Liver (tissue), 9 donors: Measurements from ENCODE around the gene RBM47. TPM values are rescaled to one million over a fixed set of nuclear protein-coding genes. Genes with fewer than 3 reads are reported as not detected.
A peak's percentile ranks its signal among the peaks of the same experiment; 100 is the strongest.
"Not testable (repeated sequence)": the region's sequence is repeated elsewhere in the genome, so short reads cannot be mapped to it uniquely, and the experiment has no call there.

Source experiments
- DNase-seq: peaks from one replicate; pipeline ENCODE4 v3.0.0-alpha.2; 2017; ENCODE audit warnings: low spot score
- H3K27ac ChIP-seq, 2 donors: one replicate each; pipeline ENCODE4 v1.7.0; 2013; ENCODE audit warnings: inconsistent platforms in 2 of 2, low read length in 2 of 2, control low read depth in 1 of 2, low read depth in 1 of 2, mild to moderate bottlenecking in 1 of 2
- H3K27me3 ChIP-seq, 4 donors: one replicate each; pipeline versions ENCODE4 v1.6.1 to v1.7.0; 2013; ENCODE audit warnings: low read length in 3 of 4, inconsistent platforms in 1 of 4, mild to moderate bottlenecking in 1 of 4, moderate library complexity in 1 of 4; ENCODE audit not compliant: control insufficient read depth in 4 of 4, insufficient read depth in 4 of 4
- H3K36me3 ChIP-seq, 4 donors: one replicate each; pipeline versions ENCODE4 v1.6.1 to v1.7.0; 2013; ENCODE audit warnings: low read length in 3 of 4, mild to moderate bottlenecking in 3 of 4, low read depth in 1 of 4, moderate library complexity in 1 of 4; ENCODE audit not compliant: control insufficient read depth in 4 of 4, insufficient read depth in 3 of 4
- H3K4me1 ChIP-seq, 4 donors: one replicate each; pipeline versions ENCODE4 v1.6.1 to v1.7.0; 2013; ENCODE audit warnings: low read length in 3 of 4, mild to moderate bottlenecking in 3 of 4, moderate library complexity in 1 of 4; ENCODE audit not compliant: control insufficient read depth in 4 of 4, insufficient read depth in 4 of 4
- H3K4me3 ChIP-seq, 3 donors: one replicate each; pipeline versions ENCODE4 v1.6.1 to v1.7.0; 2013; ENCODE audit warnings: low read length in 3 of 3, control low read depth in 1 of 3, low read depth in 1 of 3, mild to moderate bottlenecking in 1 of 3
- H3K9ac ChIP-seq, 2 donors: one replicate each; pipeline ENCODE4 v1.7.0; 2013; ENCODE audit warnings: low read length in 2 of 2, mild to moderate bottlenecking in 2 of 2, moderate library complexity in 2 of 2, control low read depth in 1 of 2, low read depth in 1 of 2
- H3K9me3 ChIP-seq, 4 donors: one replicate each; pipeline versions ENCODE4 v1.6.1 to v1.7.0; 2013; ENCODE audit warnings: low read length in 3 of 4; ENCODE audit not compliant: control insufficient read depth in 4 of 4
- EGR1 ChIP-seq, 2 donors: IDR thresholded peaks; 2 replicates each; pipeline ENCODE4 v1.6.1; 2016 to 2018; ENCODE audit warnings: antibody characterized with exemption in 2 of 2, low read depth in 2 of 2
- FOXA1 ChIP-seq: IDR thresholded peaks from 2 replicates; pipeline ENCODE4 v1.6.1; 2016; ENCODE audit warnings: antibody characterized with exemption
- FOXA2 ChIP-seq: IDR thresholded peaks from 2 replicates; pipeline ENCODE4 v1.6.1; 2016; ENCODE audit warnings: antibody characterized with exemption
- HNF4A ChIP-seq, 2 donors: conservative IDR thresholded peaks; 2 replicates each; pipeline ENCODE4 v1.6.1; 2016; ENCODE audit warnings: antibody characterized with exemption in 2 of 2, mild to moderate bottlenecking in 2 of 2
- HNF4G ChIP-seq: IDR thresholded peaks from 2 replicates; pipeline ENCODE4 v1.6.1; 2016; ENCODE audit warnings: antibody characterized with exemption
- JUND ChIP-seq, 2 donors: IDR thresholded peaks; 2 replicates each; pipeline ENCODE4 v1.6.1; 2016; ENCODE audit warnings: antibody characterized with exemption in 2 of 2
- NR2F2 ChIP-seq: IDR thresholded peaks from 2 replicates; pipeline ENCODE4 v1.6.1; 2016; ENCODE audit warnings: antibody characterized with exemption
- RAD21 ChIP-seq, 2 donors: IDR thresholded peaks; 2 replicates each; pipeline ENCODE4 v1.6.1; 2016; ENCODE audit warnings: antibody characterized with exemption in 2 of 2, mild to moderate bottlenecking in 2 of 2
- RXRA ChIP-seq, 2 donors: IDR thresholded peaks; 2 replicates each; pipeline ENCODE4 v1.6.1; 2017 to 2018; ENCODE audit warnings: antibody characterized with exemption in 2 of 2, mild to moderate bottlenecking in 1 of 2
- YY1 ChIP-seq: IDR thresholded peaks from 2 replicates; pipeline ENCODE4 v1.6.1; 2016; ENCODE audit warnings: antibody characterized with exemption, mild to moderate bottlenecking
- WGBS: extraction: QIAGEN DNeasy Blood & Tissue Kit; methylation state at CpG from one replicate; pipeline ENCODE4 v1.1.7; 2013; 5-methylcytosine and 5-hydroxymethylcytosine counted together
- polyA plus RNA-seq, 2 donors: library from polyadenylated mRNA; stranded (reverse) in 1 of 2; unstranded in 1 of 2; fragments of 200-250 nt in 1 of 2; fragments of >200 nt in 1 of 2; fragmentation: Nextera tagmentation in 1 of 2; extraction: Ambion mirVana in 1 of 2; gene quantifications; one replicate each; pipeline versions ENCODE4 v1.2.1 to v1.2.3, GENCODE V29; 2013 to 2015
- total RNA-seq, 2 donors: library from RNA; depleted of rRNA; stranded (reverse); fragments of >200 nt; gene quantifications; one replicate each; pipeline ENCODE4 v1.2.3, GENCODE V29; 2014
- TF ChIP-seq, protein P1 (sequence below): IDR thresholded peaks from 2 replicates; pipeline ENCODE4 v1.6.1; 2016; ENCODE audit warnings: antibody characterized with exemption
- TF ChIP-seq, protein P2 (sequence below): IDR thresholded peaks from 2 replicates; pipeline ENCODE4 v1.6.1; 2016; ENCODE audit warnings: antibody characterized with exemption, mild to moderate bottlenecking
- donor health status: healthy.
- donor health status: healthy.
- donor health status: healthy.
- donor health status: healthy.
- donor health status: healthy.

Gene RBM47
- total and polyA plus RNA-seq, 4 donors: 16.5 to 81.2 (median 24.7) TPM

DNA sequence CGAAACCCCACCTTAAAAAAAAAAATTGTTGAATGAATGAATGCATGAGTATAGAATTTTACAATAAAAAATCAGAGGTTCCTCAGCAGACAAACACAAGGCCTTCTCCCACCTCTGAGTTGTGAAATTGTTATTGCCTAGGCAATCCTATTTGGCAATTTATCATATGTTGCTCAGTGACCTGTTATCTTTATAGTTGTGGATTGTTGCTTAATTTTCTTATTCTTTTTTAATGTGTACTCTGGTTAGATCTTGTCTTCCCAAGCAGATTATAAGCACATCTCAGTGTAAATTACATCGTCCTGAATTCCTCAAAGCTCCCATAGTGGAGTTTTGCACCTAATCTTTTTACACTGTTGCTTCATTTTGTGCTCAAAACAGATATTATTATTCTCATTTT, 71.9 kb downstream of the RBM47 start:
- H3K9ac ChIP-seq: no peak overlapping the region
- peaks cover 0 to 1% (median 0%) of the 10 kb centered on the region in 4 donors for H3K36me3 ChIP-seq
- H3K9me3 ChIP-seq: no peaks in the 10 kb centered on the region
- WGBS: 85% methylated on average over 2 of the region's 2 CpGs
- no peaks in the 10 kb centered on the region for H3K27me3 ChIP-seq
- TF ChIP-seq, protein P1, sequence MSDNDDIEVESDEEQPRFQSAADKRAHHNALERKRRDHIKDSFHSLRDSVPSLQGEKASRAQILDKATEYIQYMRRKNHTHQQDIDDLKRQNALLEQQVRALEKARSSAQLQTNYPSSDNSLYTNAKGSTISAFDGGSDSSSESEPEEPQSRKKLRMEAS: peak; percentile 16
- TF ChIP-seq HNF4G (no peak), JUND (IDR thresholded peaks at IDR 0.05) (peak in 1 of 2 donors; percentile 19), NR2F2 (no peak), YY1 (no peak), EGR1 (IDR thresholded peaks at IDR 0.05; ENCODE audit: low read depth in 2 of 2) (no peak), FOXA2 (no peak), FOXA1 (no peak), RAD21 (IDR thresholded peaks at IDR 0.05) (peak in 1 of 2 donors; percentile 22), RXRA (IDR thresholded peaks at IDR 0.05) (peak; percentile 40 to 71), HNF4A (conservative IDR thresholded peaks at IDR 0.05) (peak; percentile 41 to 56)
- TF ChIP-seq, protein P2, sequence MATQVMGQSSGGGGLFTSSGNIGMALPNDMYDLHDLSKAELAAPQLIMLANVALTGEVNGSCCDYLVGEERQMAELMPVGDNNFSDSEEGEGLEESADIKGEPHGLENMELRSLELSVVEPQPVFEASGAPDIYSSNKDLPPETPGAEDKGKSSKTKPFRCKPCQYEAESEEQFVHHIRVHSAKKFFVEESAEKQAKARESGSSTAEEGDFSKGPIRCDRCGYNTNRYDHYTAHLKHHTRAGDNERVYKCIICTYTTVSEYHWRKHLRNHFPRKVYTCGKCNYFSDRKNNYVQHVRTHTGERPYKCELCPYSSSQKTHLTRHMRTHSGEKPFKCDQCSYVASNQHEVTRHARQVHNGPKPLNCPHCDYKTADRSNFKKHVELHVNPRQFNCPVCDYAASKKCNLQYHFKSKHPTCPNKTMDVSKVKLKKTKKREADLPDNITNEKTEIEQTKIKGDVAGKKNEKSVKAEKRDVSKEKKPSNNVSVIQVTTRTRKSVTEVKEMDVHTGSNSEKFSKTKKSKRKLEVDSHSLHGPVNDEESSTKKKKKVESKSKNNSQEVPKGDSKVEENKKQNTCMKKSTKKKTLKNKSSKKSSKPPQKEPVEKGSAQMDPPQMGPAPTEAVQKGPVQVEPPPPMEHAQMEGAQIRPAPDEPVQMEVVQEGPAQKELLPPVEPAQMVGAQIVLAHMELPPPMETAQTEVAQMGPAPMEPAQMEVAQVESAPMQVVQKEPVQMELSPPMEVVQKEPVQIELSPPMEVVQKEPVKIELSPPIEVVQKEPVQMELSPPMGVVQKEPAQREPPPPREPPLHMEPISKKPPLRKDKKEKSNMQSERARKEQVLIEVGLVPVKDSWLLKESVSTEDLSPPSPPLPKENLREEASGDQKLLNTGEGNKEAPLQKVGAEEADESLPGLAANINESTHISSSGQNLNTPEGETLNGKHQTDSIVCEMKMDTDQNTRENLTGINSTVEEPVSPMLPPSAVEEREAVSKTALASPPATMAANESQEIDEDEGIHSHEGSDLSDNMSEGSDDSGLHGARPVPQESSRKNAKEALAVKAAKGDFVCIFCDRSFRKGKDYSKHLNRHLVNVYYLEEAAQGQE: no peak
- H3K4me3 ChIP-seq: no peak overlapping the region
- peak overlapping the region; percentile 85 to 92 for H3K27ac ChIP-seq
- H3K4me1 ChIP-seq: peaks cover 18 to 43% (median 31%) of the 10 kb centered on the region in 4 donors
- no peak for DNase-seq

DNA sequence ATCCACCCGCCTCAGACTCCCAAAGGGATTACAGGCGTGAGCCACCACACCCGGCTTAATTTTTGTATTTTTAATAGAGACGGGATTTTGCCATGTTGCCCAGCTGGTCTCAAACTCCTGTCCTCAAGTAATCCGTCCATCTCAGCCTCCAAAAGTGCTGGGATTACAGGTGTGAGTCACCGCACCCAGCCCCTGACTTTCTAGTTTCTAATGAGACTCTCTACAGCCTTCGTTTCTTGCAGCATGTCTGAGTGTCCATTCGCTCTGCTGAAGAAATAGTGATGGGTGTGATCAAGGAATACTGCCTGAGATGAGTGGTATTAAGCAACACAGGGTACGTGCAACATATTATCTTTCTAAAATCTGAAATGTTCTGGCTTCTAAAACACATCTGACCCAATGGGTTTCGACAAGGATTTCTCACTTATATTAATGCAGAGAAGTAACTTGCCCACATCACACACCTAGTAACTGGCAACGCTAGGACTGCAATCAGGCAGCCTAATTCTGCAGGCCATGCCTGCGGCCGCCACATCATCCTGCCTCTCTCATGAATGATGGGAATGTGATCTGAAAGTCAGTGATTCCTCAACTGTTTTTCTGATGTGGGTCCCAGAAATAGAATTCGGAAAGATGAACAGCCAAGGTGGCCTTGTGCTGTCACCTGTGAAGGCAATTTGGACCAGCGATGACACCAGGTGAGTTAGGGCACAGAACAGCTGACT, 74.3 kb downstream of the RBM47 start:
- Histone ChIP-seq H3K27ac (peak overlapping the region; percentile 41 to 71), H3K9me3 (no peaks in the 10 kb centered on the region), H3K4me1 (peaks cover 10 to 45% (median 33%) of the 10 kb centered on the region in 4 donors), H3K36me3 (no peaks in the 10 kb centered on the region), H3K4me3 (no peak overlapping the region), H3K27me3 (no peaks in the 10 kb centered on the region), H3K9ac (no peak overlapping the region)
- 91% methylated on average over 15 of the region's 15 CpGs for WGBS
- DNase-seq: no peak
- TF ChIP-seq RXRA (IDR thresholded peaks at IDR 0.05) (no peak), NR2F2 (no peak)

DNA sequence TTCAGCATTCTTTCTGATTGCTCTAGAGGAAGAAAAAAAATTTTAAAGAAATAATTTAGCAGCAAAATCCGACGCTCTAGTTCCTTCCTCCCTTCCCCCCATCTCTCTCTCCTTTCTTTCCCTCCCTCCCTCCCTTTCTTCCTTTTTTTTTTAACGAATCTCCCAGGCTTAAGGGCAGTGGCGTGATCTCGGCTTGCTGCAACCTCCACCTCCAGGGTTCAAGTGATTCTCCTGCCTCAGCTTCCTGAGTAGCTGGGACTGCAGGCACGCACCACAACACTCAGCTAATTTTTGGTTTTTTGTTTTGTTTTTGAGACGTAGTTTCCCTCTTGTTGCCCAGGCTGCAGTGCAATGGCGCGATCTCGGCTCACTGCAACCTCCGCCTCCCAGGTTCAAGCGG, 75.0 kb downstream of the RBM47 start:
- H3K9me3 ChIP-seq, H3K27me3 ChIP-seq, H3K4me3 ChIP-seq, DNase-seq, H3K36me3 ChIP-seq: not testable (repeated sequence)
- peaks cover 10 to 44% (median 31%) of the 10 kb centered on the region in 4 donors for H3K4me1 ChIP-seq
- WGBS: 69% methylated on average over 12 of the region's 12 CpGs
- peak overlapping the region; percentile 60 to 71 for H3K27ac ChIP-seq
- H3K9ac ChIP-seq: peak overlapping the region in 1 of 2 donors; percentile 52
